ENCODE measurements around the gene ZNF570.

GRCh38 chr19:37511186-37511585 lies 42.0 kb downstream of the ZNF570 start:
- TF ChIP-seq TAF1 (IDR thresholded peaks at IDR 0.05; ENCODE audit: low read depth, low read length) (no peak), POLR2A (IDR thresholded peaks at IDR 0.05; ENCODE audit: control extremely low read depth in 1 of 2, low read depth in 2 of 2, low read length in 2 of 2) (no peak), BACH1 (IDR thresholded peaks at IDR 0.05; ENCODE audit: low read length) (no peak), POLR2AphosphoS5 (IDR thresholded peaks at IDR 0.05; ENCODE audit: low read depth, low read length) (no peak), JUND (IDR thresholded peaks at IDR 0.05; ENCODE audit: low read length) (no peak), CTCF (IDR thresholded peaks at IDR 0.05; ENCODE audit: control extremely low read depth in 1 of 3, insufficient read depth in 1 of 3, low read depth in 1 of 3, low read length in 3 of 3) (no peak), CEBPB (IDR thresholded peaks at IDR 0.05; ENCODE audit: low read depth, low read length) (no peak)

All from H1 (cell line).